ENCODE data around the gene SEMG1. TPM values are rescaled to one million over a fixed set of nuclear protein-coding genes. Genes with fewer than 3 reads are reported as not detected.

SEMG1 gene
- total RNA-seq, 2 donors from 2014 or later = not detected

DNA sequence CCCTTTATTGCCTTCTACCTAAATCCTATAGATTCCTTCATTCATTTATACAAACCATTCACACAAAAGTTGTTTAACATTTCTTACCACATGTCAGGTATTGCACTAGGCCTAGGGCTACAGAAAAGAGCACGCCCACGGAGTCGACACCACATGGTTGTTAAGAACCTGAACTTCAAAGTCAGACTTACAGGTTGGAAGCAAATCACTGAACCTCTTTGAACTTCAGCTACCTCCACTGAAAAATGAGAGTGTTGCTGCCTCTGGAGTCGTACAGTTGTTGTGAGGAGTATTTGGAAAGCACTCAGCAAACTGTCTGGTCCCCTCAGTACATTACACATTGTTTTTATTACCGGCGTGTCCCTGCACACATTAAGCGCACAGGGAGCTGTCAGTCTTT is 50.9 kb downstream of the SEMG1 start:
- no peak overlapping the region for H3K27ac ChIP-seq
- DNase-seq (ENCODE audit: low spot score) (no peak), ATAC-seq (ENCODE audit: insufficient number of reproducible peaks, low FRiP score, low read depth) (no peak)
- H3K4me1 ChIP-seq (ENCODE audit: control insufficient read depth in 1 of 2, low read depth in 2 of 2) = peaks cover 0 to 2% of the 10 kb centered on the region in 2 donors
- H3K9me3 ChIP-seq = no peaks in the 10 kb centered on the region
- no peaks in the 10 kb centered on the region for H3K27me3 ChIP-seq (replicated peaks; ENCODE audit: insufficient read depth)
- TF ChIP-seq, protein P1, sequence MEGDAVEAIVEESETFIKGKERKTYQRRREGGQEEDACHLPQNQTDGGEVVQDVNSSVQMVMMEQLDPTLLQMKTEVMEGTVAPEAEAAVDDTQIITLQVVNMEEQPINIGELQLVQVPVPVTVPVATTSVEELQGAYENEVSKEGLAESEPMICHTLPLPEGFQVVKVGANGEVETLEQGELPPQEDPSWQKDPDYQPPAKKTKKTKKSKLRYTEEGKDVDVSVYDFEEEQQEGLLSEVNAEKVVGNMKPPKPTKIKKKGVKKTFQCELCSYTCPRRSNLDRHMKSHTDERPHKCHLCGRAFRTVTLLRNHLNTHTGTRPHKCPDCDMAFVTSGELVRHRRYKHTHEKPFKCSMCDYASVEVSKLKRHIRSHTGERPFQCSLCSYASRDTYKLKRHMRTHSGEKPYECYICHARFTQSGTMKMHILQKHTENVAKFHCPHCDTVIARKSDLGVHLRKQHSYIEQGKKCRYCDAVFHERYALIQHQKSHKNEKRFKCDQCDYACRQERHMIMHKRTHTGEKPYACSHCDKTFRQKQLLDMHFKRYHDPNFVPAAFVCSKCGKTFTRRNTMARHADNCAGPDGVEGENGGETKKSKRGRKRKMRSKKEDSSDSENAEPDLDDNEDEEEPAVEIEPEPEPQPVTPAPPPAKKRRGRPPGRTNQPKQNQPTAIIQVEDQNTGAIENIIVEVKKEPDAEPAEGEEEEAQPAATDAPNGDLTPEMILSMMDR (IDR thresholded peaks at IDR 0.05) = no peak
- no peak overlapping the region for H3K4me3 ChIP-seq
- no peaks in the 10 kb centered on the region for H3K36me3 ChIP-seq

DNA sequence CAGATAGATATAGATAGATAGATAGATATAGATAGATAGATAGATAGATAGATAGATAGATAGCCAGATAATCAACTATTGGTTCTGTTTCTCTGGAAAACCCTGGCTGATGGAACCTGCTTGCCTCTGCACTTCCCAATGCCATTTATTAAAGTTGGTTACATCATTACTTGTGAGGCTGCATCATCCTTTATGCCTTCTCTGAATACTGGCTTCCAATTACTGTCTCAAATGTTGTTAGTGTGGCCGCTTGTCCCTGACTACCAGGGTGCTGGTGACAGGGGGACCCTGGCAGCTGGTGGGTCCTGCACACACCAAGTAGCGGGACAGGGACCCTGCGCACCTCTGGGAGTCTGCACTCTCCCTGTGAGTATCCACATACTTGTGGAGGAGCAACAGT is 51.4 kb downstream of the SEMG1 start:
- Histone ChIP-seq H3K4me1 (ENCODE audit: control insufficient read depth in 1 of 2, low read depth in 2 of 2) (peaks cover 0 to 2% of the 10 kb centered on the region in 2 donors), H3K9me3 (no peaks in the 10 kb centered on the region), H3K27ac (no peak overlapping the region), H3K27me3 (replicated peaks; ENCODE audit: insufficient read depth) (no peaks in the 10 kb centered on the region), H3K4me3 (no peak overlapping the region), H3K36me3 (no peaks in the 10 kb centered on the region)
- no peak for ATAC-seq (ENCODE audit: insufficient number of reproducible peaks, low FRiP score, low read depth)
- no peak for DNase-seq (ENCODE audit: low spot score)
- TF ChIP-seq, protein P1 (IDR thresholded peaks at IDR 0.05) = no peak

- TF ChIP-seq, protein P1 (IDR thresholded peaks at IDR 0.05) = no peak
- H3K27me3 ChIP-seq (replicated peaks; ENCODE audit: insufficient read depth) = no peaks in the 10 kb centered on the region
- ATAC-seq (ENCODE audit: insufficient number of reproducible peaks, low FRiP score, low read depth) = no peak
- H3K4me3 ChIP-seq = no peak overlapping the region
- no peak overlapping the region for H3K27ac ChIP-seq
- no peak for DNase-seq (ENCODE audit: low spot score)
- H3K4me1 ChIP-seq (ENCODE audit: control insufficient read depth in 1 of 2, low read depth in 2 of 2) = peaks cover 0 to 2% of the 10 kb centered on the region in 2 donors
- no peaks in the 10 kb centered on the region for H3K36me3 ChIP-seq
- H3K9me3 ChIP-seq = no peaks in the 10 kb centered on the region
Measured at GRCh38 chr20:45258664-45259063, 51.8 kb downstream of the SEMG1 start.

Other genes with a start within 250 kb of the SEMG1 start
- gene TOMM34, start 246.6 kb upstream of the SEMG1 start, total RNA-seq = 10 to 100 TPM; 11.9 to 13.0 TPM
- gene STK4, start 240.5 kb upstream of the SEMG1 start, total RNA-seq = 10 to 100 TPM; 30.3 to 47.9 TPM
- gene KCNS1, start 105.9 kb upstream of the SEMG1 start, total RNA-seq = not detected
- gene WFDC5, start 91.9 kb upstream of the SEMG1 start, total RNA-seq = not detected
- gene WFDC12, start 82.6 kb upstream of the SEMG1 start, total RNA-seq = not detected
- not detected for gene PI3, start 32.1 kb upstream of the SEMG1 start, total RNA-seq
- not detected for gene SEMG2, start 14.3 kb downstream of the SEMG1 start, total RNA-seq
- 10 to 100 TPM; 44.3 to 56.0 TPM for gene SLPI, start 47.5 kb downstream of the SEMG1 start, total RNA-seq
- not detected for gene RBPJL, start 99.8 kb downstream of the SEMG1 start, total RNA-seq
- gene MATN4, start 101.3 kb downstream of the SEMG1 start, total RNA-seq = under 1 TPM in 1 of 2 donors, not detected in 1; 0.27 TPM
- 100 to 1,000 TPM in 1 of 2 donors, 10 to 100 TPM in 1; 93.5 to 108 TPM for gene SDC4, start 141.4 kb downstream of the SEMG1 start, total RNA-seq
- 10 to 100 TPM; 24.6 to 40.8 TPM for gene SYS1, start 156.1 kb downstream of the SEMG1 start, total RNA-seq
- not detected for gene TP53TG5, start 171.3 kb downstream of the SEMG1 start, total RNA-seq
- 100 to 1,000 TPM in 1 of 2 donors, 10 to 100 TPM in 1; 97.6 to 120 TPM for gene DBNDD2, start 201.3 kb downstream of the SEMG1 start, total RNA-seq
- gene PIGT, start 209.1 kb downstream of the SEMG1 start, total RNA-seq = 100 to 1,000 TPM; 117 to 169 TPM